ENCODE measurements around the gene TACC3. TPM values are rescaled to one million over a fixed set of nuclear protein-coding genes. Genes with fewer than 3 reads are reported as not detected.

The TACC3 gene
- total RNA-seq, 2 experiments from 2014 or later: 301 to 305 TPM

GRCh38 chr4:1720163-1720983 lies 948 bp upstream of the TACC3 start:
- peak; percentile 51 for DNase-seq
- peak overlapping the region; percentile 92 for H3K27ac Mint-ChIP-seq
- H3K9me3 Mint-ChIP-seq: no peaks in the 10 kb centered on the region
- peaks cover 58% of the 10 kb centered on the region for H3K4me1 Mint-ChIP-seq
- no peaks in the 10 kb centered on the region for H3K27me3 Mint-ChIP-seq
- H3K36me3 Mint-ChIP-seq (ENCODE audit: low read depth): peaks cover 41% of the 10 kb centered on the region
- CTCF ChIA-PET: interaction anchor here (0.9 to 2.3 kb wide), 4 partner anchors 8 to 27 kb away, joined by 5 to 8 read pairs (median 6); partner anchors contain the start of gene SLBP
- peak overlapping the region; percentile 84 for H3K4me3 Mint-ChIP-seq
- POLR2A ChIA-PET: interaction anchor here (0.9 kb wide), 2 partner anchors 8 to 136 kb away, joined by 3 to 7 read pairs; partner anchors contain the start of genes LETM1 and SLBP

GRCh38 chr4:1721666-1722550 lies 587 bp downstream of the TACC3 start:
- Mint-ChIP-seq H3K27me3 (no peaks in the 10 kb centered on the region), H3K4me1 (peaks cover 60% of the 10 kb centered on the region), H3K36me3 (ENCODE audit: low read depth) (peaks cover 48% of the 10 kb centered on the region), H3K4me3 (peak overlapping the region; percentile 97), H3K27ac (peak overlapping the region; percentile 98), H3K9me3 (no peaks in the 10 kb centered on the region)
- POLR2A ChIA-PET: interaction anchor here (0.9 to 1.5 kb wide), 3 partner anchors 9 to 134 kb away, joined by 3 to 7 read pairs (median 3); partner anchors contain the start of genes LETM1 and SLBP
- CTCF ChIA-PET: interaction anchor here (0.6 to 9.1 kb wide), 7 partner anchors 10 to 235 kb away, joined by 3 to 94 read pairs (median 5); partner anchors contain the start of gene SLBP
- no peak for DNase-seq

DNA sequence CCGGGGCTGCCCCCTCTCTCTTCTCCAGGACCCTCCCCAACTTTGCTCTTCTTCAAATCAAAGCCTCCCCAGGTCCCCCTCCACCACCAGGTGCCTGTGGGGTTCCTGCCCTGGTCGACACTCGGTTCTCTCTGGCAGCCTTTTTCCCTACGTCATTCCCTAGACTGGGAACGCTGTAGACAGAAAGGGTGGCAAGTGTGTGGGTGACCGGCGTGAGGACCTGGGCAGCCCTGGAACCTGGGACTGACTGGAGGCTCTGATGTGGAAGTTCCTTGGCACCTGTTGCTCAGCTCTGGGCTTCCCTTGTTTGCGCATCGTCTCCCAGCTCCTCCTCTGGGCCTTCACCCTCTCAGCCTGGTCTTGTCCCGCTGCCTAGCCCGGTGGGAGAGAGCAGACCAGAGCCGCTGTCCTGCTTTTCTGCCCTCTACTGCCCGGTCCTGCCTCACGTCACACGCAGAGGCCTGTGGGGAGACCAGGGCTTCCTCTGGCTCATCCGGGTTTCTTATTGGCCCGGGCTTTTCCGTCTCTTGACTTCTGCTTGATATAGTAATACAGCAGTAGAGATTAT lies 1.3 kb downstream of the TACC3 start:
- peaks cover 55% of the 10 kb centered on the region for H3K36me3 Mint-ChIP-seq (ENCODE audit: low read depth)
- H3K4me1 Mint-ChIP-seq: peaks cover 65% of the 10 kb centered on the region
- H3K9me3 Mint-ChIP-seq: no peaks in the 10 kb centered on the region
- ChIA-PET CTCF (interaction anchor here (1.3 to 9.1 kb wide), 4 partner anchors 13 to 88 kb away, joined by 3 to 94 read pairs (median 5); no protein-coding TSS in a partner anchor), POLR2A (interaction anchor here (1.5 kb wide), 1 partner anchor 10 kb away, joined by 3 read pairs; the partner anchor contains the start of gene SLBP)
- no peak for DNase-seq
- peak overlapping the region; percentile 97 for H3K4me3 Mint-ChIP-seq
- H3K27ac Mint-ChIP-seq: peak overlapping the region; percentile 98
- H3K27me3 Mint-ChIP-seq: no peaks in the 10 kb centered on the region

DNA sequence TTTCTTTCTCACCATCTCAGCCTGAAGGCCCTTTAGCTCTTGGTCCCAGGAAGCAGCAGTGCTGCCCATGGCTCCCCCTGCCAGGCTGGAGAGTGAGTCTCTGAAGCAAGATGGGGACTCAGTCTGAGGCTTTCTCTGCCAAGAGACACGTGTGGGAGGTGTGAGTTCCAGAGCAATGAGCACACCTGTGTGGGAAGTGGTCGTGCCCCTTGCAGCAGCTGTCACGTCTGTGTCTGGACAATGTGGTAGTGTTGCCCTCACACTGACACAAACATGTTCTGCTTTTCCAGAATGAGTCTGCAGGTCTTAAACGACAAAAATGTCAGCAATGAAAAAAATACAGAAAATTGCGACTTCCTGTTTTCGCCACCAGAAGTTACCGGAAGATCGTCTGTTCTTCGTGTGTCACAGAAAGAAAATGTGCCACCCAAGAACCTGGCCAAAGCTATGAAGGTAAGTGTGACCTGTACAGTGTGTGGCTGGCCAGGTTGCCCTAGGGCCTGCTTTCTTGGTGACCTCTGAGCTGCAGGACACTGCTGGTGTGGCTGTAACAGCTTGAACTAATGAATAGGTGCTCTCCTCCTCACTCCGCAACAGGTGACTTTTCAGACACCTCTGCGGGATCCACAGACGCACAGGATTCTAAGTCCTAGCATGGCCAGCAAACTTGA lies 1.9 kb downstream of the TACC3 start:
- ChIA-PET CTCF (interaction anchor here (0.6 to 9.1 kb wide), 6 partner anchors 13 to 428 kb away, joined by 3 to 94 read pairs (median 4); no protein-coding TSS in a partner anchor), POLR2A (interaction anchor here (1.5 kb wide), 1 partner anchor 11 kb away, joined by 3 read pairs; the partner anchor contains the start of gene SLBP)
- Mint-ChIP-seq H3K9me3 (no peaks in the 10 kb centered on the region), H3K36me3 (ENCODE audit: low read depth) (peaks cover 61% of the 10 kb centered on the region), H3K27me3 (no peaks in the 10 kb centered on the region), H3K4me1 (peaks cover 66% of the 10 kb centered on the region), H3K4me3 (peak overlapping the region; percentile 97), H3K27ac (peak overlapping the region; percentile 98)
- peak; percentile 51 for DNase-seq

DNA sequence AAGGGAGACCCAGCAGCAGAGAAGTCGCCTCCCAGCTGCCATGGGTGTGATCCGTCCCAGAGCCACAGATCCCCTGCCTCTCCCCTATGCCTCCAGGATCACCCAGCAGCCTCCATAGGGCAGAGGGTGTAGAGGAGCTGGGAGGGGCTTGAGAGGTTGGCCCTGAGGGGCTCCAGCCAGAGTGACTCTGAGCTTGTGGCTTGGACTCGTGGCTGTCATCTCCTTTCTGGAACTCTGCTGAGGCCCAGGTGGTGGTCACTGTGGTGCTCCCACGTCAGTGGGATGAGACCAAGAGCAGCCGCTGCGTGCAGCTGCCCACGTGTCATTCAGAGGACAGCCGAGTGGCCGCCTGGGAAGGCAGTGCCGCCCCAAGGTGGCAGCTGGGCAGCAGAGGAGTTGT lies 4.2 kb downstream of the TACC3 start:
- DNase-seq: no peak
- Mint-ChIP-seq H3K4me1 (peaks cover 66% of the 10 kb centered on the region), H3K36me3 (ENCODE audit: low read depth) (peaks cover 73% of the 10 kb centered on the region), H3K4me3 (no peak overlapping the region), H3K9me3 (no peaks in the 10 kb centered on the region), H3K27me3 (no peaks in the 10 kb centered on the region), H3K27ac (peak overlapping the region; percentile 98)
- ChIA-PET POLR2A (no interaction called here), CTCF (interaction anchor here (0.8 to 9.1 kb wide), 4 partner anchors 12 to 32 kb away, joined by 3 to 94 read pairs (median 3); no protein-coding TSS in a partner anchor)

DNA sequence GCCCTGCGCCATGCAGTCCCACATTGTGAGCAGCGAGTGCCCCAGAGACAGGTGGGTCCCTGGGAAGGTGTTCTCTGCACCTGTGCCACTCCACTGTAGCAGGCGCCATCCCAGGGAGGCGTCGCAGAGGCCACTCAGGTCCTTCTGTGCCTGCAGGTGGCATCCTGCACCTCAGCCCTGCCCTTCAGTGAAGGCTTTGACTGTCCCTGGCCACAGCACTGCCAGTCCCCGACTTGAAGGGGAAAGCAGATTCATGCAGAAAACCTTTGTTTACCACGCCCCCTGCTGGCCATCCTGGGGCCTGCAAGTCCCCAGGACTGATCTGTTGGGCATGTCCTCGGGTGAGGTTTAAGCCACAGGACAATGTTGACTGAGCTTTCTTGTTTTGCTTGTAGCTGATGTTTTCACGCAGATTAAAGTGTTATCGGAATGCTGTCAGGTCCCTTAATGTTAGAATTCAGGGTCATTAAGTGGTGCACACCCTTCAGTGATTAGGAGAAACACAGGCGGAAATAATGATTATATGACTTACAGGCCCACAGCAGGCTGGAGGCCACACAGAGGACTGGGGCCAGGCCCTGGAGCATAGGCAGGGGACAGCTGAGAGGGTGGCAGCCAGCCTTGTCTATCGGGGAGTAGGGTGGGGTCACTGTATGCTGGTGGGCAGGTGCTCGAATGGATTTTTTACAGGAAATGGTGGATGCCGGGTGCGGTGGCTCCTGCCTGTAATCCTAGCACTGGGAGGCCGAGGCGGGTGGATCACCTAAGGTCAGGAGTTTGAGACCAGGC lies 5.0 kb downstream of the TACC3 start:
- peaks cover 71% of the 10 kb centered on the region for H3K4me1 Mint-ChIP-seq
- peaks cover 81% of the 10 kb centered on the region for H3K36me3 Mint-ChIP-seq (ENCODE audit: low read depth)
- no peaks in the 10 kb centered on the region for H3K9me3 Mint-ChIP-seq
- peak; percentile 93 for DNase-seq
- H3K27ac Mint-ChIP-seq: peak overlapping the region; percentile 73
- H3K4me3 Mint-ChIP-seq: peak overlapping the region; percentile 19
- ChIA-PET CTCF (interaction anchor here (0.5 to 9.1 kb wide), 10 partner anchors 8 to 536 kb away, joined by 3 to 94 read pairs (median 3); no protein-coding TSS in a partner anchor), POLR2A (interaction anchor here (0.6 kb wide), 1 partner anchor 713 kb away, joined by 3 read pairs; no protein-coding TSS in a partner anchor)
- no peaks in the 10 kb centered on the region for H3K27me3 Mint-ChIP-seq

- Mint-ChIP-seq H3K9me3 (no peaks in the 10 kb centered on the region), H3K4me1 (peaks cover 68% of the 10 kb centered on the region), H3K36me3 (ENCODE audit: low read depth) (peaks cover 81% of the 10 kb centered on the region), H3K4me3 (no peak overlapping the region), H3K27ac (peak overlapping the region; percentile 73), H3K27me3 (no peaks in the 10 kb centered on the region)
- DNase-seq: no peak
- POLR2A ChIA-PET: no interaction called here
- CTCF ChIA-PET: interaction anchor here (1.0 to 9.1 kb wide), 4 partner anchors 9 to 33 kb away, joined by 3 to 94 read pairs (median 4); no protein-coding TSS in a partner anchor
These were observed 6.1 kb downstream of the TACC3 start for GRCh38 chr4:1727117-1728031.

- no peak overlapping the region for H3K4me3 Mint-ChIP-seq
- H3K9me3 Mint-ChIP-seq: no peaks in the 10 kb centered on the region
- ChIA-PET POLR2A (no interaction called here), CTCF (interaction anchor here (1.2 to 9.1 kb wide), 2 partner anchors 17 to 34 kb away, joined by 3 to 94 read pairs; no protein-coding TSS in a partner anchor)
- no peaks in the 10 kb centered on the region for H3K27me3 Mint-ChIP-seq
- H3K4me1 Mint-ChIP-seq: peaks cover 59% of the 10 kb centered on the region
- H3K27ac Mint-ChIP-seq: no peak overlapping the region
- DNase-seq: no peak
- peaks cover 81% of the 10 kb centered on the region for H3K36me3 Mint-ChIP-seq (ENCODE audit: low read depth)
These were observed 7.0 kb downstream of the TACC3 start for GRCh38 chr4:1728061-1728980.

GRCh38 chr4:1730532-1731135 lies 9.3 kb downstream of the TACC3 start:
- Mint-ChIP-seq H3K4me3 (no peak overlapping the region), H3K36me3 (ENCODE audit: low read depth) (peaks cover 84% of the 10 kb centered on the region), H3K27ac (peak overlapping the region; percentile 2), H3K4me1 (peaks cover 42% of the 10 kb centered on the region), H3K27me3 (no peaks in the 10 kb centered on the region), H3K9me3 (no peaks in the 10 kb centered on the region)
- CTCF ChIA-PET: interaction anchor here (1.3 to 9.1 kb wide), 5 partner anchors 14 to 37 kb away, joined by 3 to 94 read pairs (median 7); partner anchors contain the start of gene SLBP
- POLR2A ChIA-PET: interaction anchor here (0.5 kb wide), 1 partner anchor 38 kb away, joined by 3 read pairs; no protein-coding TSS in a partner anchor
- no peak for DNase-seq
